RPMI7951 (cell line): Measurements from ENCODE around the gene CDH24. TPM values are rescaled to one million over a fixed set of nuclear protein-coding genes. Genes with fewer than 3 reads are reported as not detected.
A peak's percentile ranks its signal among the peaks of the same experiment; 100 is the strongest.

Experiments used
- DNase-seq: peaks from one replicate; pipeline ENCODE4 v3.0.0-alpha.2; 2012; ENCODE audit warnings: low read depth
- total RNA-seq: library from RNA; depleted of rRNA; stranded (reverse); fragments of >200 nt; shearing (Covaris generic); gene quantifications from 2 replicates; pipeline ENCODE4 v1.2.3, GENCODE V29; 2014

The CDH24 gene
- total RNA-seq, 1 experiment from 2014 or later = 6.7 TPM

DNA sequence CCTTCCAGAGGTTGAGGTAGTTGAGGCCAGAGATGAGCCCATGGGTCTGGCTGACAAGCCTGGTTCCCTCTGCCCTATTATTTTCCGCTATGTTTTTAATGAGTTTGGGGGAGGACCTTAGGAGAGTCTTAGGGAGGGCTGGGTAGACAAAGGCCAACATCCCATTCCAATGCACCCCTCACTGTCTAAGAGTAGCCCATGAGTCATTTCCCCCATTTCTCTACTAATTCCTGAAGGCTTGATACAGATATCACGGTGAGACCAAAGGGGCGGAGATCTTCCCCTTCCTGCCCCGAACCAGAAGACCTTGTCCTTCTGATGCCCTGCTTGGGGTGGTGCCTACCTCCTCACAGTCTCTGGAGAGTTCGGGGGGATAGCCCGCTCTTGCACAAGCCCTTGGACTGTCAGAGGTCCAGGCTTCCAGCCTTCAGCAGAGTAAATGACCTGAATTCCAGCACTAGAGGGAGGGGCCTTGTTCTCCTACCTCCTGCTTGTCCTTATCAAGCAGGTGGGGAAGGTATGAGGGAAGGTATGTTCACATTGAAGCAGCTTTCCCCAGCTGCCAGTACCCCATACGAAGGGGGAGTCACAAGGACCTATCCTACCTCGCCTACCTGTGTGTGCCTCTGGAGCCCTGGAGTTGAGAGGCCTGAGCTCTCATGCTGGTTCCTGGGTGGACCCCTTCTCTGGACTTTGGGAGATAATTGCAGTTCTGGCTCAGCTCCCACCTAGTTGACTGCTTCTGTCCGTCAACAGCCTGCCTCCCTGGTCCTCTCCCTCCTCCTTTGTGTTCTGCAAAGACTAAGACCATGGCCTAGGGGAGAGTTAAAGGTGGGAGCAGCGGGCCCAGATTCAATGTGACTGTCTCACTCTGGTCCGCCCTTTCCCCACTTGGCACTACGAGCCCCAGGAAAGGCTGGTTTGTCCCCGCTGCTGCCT, 11.6 kb downstream of the CDH24 start:
- no peak for DNase-seq

DNA sequence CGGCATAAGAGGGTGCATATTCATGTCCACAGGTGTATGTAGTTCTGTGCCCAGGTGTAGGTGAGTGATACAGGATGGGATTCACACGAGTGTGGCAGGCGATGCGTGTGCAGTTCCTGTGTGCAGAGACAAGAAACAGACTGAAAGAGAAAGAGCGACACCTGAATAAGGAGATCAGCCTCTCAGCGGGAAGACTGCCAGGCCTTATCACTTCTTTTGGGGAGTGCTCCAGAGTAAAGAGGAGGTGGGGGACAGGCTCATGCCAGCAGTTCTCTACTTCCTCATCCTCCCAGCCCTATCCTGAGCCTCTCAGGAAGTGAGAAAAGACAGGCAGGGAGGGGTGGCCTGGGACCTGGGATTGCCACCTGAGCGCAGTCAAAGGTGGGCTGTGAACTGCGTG, 12.5 kb downstream of the CDH24 start:
- DNase-seq = no peak

- DNase-seq = no peak
Observed at GRCh38 chr14:23043754-23044153, 13.6 kb downstream of the CDH24 start.

DNA sequence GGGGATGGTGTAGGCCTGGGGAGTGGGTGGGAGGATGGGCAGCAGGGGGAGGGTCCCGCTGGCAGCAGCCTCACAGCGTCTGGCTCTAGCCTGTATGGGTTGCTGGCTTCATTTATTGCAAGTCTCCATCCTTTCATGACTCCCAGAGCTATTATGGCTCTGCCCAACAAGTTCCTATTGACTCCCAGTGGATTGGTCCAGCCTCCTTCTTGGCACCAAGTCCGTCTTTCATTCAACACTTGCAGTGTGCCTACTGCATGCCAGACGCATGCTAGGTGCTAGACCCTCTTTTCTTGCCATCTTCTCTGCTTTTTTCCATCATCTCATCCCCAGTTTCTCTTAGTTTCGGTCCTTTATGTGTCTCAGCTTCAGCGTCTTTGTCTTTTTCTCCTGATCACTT, 14.2 kb downstream of the CDH24 start:
- no peak for DNase-seq

DNA sequence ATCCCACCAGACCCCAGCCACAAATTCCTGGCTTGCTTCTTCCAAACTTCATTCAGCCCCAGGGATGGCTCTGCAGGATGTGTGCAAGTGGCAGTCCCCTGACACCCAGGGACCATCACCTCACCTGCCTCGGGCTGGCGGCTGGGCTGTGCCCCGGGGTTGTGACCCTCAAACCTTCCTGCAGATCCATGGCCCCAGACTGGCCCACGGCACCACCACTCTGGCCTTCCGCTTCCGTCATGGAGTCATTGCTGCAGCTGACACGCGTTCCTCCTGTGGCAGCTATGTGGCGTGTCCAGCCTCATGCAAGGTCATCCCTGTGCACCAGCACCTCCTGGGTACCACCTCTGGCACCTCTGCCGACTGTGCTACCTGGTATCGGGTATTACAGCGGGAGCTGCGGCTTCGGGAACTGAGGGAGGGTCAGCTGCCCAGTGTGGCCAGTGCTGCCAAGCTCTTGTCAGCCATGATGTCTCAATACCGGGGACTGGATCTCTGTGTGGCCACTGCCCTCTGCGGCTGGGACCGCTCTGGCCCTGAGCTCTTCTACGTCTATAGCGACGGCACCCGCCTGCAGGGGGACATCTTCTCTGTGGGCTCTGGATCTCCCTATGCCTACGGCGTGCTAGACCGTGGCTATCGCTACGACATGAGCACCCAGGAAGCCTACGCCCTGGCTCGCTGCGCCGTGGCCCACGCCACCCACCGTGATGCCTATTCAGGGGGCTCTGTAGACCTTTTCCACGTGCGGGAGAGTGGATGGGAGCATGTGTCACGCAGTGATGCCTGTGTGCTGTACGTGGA, 15.0 kb downstream of the CDH24 start, which contains the start of gene PSMB11:
PSMB11 (plus strand) TSS at position 51 of the 804 bp plus-strand sequence; CDS start at position 65, 14 bp downstream.
- DNase-seq = no peak

GRCh38 chr14:23041729-23042128, 15.6 kb downstream of the CDH24 start:
- peak; percentile 33 for DNase-seq

DNA sequence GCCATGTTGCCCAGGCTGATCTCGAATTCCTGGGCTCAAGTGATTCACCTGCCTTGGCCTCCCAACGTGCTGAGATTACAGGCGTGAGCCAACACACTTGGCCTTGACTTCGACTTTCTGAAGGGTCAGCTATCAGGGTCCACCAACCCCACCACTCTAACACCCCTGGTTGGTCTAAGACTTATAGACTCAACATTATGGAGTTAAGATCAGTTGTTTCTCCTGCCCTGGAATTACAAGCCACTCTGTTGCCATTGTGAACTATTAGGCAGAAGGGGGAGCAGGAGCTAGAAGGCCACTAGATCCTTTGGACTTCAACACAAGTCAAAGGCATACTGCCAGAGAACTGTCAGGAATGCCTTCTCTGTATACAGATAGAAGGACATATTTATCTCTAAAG, 17.2 kb downstream of the CDH24 start:
- DNase-seq = no peak

GRCh38 chr14:23035303-23036144, 21.8 kb downstream of the CDH24 start:
- no peak for DNase-seq

GRCh38 chr14:23034498-23035302, 22.6 kb downstream of the CDH24 start, which contains the start of gene PSMB5:
PSMB5 (minus strand) TSS chr14:23034900; CDS start chr14:23034881, 19 bp downstream.
- DNase-seq = peak; percentile 92

GRCh38 chr14:23033801-23034497, 23.4 kb downstream of the CDH24 start:
- DNase-seq = no peak

DNA sequence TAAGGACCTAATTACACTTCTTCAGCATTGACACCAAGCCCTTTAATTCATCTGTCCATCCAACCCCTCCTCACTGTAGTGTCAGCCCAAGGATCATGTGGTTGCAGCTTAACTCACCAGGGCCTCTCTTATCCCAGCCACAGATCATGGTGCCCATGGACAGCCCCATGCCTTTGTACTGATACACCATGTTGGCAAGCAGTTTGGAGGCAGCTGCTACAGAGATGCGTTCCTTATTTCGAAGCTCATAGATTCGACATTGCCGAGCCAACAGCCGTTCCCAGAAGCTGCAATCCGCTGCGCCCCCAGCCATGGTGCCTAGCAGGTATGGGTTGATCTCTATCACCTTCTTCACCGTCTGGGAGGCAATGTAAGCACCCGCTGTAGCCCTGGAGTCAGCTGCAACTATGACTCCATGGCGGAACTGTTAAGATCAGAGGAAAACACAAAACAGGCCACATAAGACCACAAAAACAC, 24.0 kb downstream of the CDH24 start:
- DNase-seq = no peak

- no peak for DNase-seq
Observed at GRCh38 chr14:23030936-23031335, 26.4 kb downstream of the CDH24 start.

- DNase-seq = no peak
Observed at GRCh38 chr14:23028799-23029198, 28.5 kb downstream of the CDH24 start.

DNA sequence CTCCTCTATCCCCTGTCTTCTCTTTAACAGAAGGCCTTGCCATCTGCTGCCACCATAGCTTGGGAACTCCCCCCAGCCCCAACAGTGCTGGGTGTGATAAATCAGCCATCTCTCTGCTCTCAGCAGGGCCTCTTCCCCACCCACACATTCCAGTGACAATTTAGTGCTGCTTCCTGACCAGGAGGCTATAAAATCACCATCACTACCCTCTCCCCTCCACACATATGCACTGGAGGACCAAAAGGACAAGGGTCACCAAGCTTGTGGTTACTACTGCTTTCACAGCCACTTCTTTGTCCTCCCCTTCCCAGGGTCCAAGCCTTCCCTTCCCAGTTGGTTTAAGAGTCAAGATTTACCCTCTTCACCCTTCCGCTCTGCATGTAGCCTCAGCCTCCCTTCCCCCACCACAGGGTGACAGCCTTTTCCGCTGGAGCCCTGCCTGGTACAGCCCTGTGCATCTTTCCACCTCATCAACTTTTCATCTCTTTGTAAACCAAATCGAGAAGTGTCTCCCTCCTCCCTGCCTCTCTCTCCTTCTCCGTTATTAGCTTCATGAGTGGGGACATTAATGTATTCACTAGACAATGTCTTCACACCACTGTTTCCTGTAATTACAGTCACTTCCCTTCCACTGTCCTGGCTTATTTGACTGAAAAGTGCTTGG, 32.0 kb downstream of the CDH24 start:
- DNase-seq = no peak

DNA sequence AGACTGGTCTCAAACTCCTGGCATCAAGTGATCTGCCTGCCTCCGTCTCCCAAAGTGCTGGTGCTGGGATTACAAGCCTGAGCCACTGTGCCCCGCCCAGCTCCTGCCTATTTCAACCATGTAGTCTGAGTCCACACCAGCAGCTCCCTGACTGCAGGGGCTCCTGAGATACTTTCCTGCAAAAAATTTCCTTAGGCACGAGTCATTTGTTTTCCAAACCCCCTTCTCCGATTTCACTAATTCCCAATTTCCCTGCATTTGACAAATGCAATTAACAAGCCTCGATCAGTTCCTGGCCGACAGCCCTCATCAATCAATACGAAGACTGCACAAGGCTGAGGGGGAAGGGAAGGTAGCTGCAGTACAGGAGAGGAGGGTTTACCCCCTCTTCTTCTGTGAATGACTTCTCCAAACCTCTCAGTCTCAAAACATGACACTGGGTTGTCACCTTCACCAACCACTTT, 32.7 kb downstream of the CDH24 start:
- DNase-seq = no peak

DNA sequence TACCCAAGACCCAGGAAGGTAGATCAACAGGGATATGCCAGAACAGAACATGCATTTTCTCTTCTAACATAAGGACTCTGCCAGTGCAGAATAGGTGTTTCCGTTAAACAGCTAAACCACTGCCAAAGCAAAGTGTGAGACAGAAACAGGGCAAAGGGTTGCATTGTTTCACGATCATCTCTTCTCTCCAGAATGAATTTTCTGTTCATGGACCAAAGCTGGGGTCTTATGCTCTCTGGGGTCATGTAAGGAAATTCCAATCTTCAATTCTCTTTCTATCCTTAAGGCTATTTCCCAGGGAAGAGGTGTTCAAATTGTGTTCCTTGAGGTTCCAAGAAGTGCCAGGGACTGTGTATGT, 33.5 kb downstream of the CDH24 start:
- DNase-seq = no peak

DNA sequence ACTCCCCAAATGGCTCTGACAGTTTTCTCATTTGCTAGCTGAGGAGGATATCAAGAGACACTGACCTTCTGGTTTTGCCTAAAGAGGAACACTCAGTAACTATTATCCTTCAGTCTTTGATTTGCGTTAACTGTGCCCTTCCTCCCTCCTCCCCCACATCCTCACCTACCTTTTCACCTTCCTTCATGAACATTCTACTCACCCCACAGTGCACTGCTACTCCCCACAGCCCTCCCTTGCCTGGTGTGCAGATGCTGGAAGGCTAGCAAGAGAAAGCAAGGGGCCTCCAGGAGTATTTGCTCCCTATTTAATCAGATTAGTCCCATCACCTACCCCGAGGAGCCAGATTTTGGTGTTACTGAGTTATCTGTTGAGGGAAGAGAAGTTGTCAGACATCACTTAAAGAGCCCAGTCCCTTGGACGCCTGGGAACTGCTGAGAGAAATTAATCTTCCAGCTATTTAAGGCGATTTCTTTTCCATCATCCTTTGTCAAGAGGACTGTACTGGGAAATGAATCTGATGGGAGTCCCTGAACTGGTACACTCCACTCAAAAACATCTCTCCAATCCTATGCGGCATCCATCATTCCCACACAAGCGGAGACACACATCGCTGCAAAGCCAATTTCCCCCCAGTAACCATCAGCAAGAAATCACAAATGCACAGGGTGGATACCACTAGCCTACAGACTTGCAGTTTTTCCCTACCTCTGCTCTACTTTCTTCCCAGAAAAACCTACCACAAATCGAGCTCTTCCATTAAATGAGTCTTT, 34.1 kb downstream of the CDH24 start:
- DNase-seq = no peak

GRCh38 chr14:23021889-23022442, 35.4 kb downstream of the CDH24 start:
- DNase-seq = no peak
